GM21619 (cell line): ENCODE data around the gene CTTNBP2.

Experiments used
- ATAC-seq: cut with Tn5 transposase; IDR thresholded peaks from one replicate; pipeline ENCODE4 v1.9.1; 2021; ENCODE audit not compliant: unreplicated experiment

CTTNBP2 gene

GRCh38 chr7:117872561-117873309, 506 bp downstream of the CTTNBP2 start:
- ATAC-seq = no peak

DNA sequence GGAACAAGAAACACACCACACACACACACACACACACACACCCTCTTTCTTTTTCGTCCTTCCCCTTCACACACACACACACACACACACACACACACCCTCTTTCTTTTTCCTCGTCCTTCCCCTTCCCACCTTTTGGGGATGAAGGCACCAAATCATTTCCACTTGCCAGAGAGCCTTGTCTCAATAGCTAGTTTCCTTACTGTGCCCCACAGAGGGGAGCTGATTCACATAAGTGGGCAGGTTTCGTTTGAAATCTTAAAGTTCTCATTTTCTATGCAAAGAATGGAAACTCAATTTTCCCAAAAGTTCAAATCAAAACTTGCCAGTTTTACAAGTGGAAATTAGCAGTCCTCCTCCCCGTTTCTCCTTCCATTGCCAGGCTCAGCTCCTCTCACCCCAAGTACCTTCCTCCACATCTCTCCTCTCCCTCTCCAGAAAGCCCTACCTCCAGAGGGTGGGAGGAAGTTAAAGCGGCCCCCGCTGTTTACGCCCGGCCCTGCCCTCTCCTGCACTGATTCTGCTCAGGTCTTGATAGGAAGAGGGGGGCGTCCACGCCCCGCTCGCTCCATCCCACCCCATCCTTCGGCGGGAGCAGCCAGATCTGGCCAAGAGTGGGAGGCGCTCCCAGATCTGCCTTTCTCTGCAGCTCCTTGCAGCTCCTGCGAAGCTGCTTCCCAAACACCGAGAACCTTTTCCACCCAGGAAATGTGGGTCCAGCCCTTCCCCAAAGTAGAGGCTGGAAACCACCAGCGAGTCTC, 1.3 kb downstream of the CTTNBP2 start:
- no peak for ATAC-seq

DNA sequence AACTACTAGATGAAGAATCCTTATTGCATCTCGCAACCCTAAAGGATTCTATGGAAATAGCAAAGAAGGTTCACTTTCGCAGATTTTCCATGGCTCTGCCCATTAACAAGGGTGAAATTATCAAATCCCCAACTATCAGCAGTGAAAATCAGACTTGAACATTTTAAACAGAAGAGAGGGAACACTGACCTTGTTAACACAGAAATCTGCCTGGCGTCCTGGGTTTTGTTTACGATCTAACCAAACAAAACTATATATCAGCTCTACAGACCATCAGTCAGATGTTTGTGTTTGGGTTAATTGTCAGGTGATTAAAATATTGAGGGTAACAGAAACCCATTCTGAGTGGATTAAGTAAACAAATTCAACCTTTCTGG, 1.9 kb downstream of the CTTNBP2 start:
- no peak for ATAC-seq

GRCh38 chr7:117870448-117871130, 2.7 kb downstream of the CTTNBP2 start:
- no peak for ATAC-seq

- ATAC-seq = no peak
Observed at GRCh38 chr7:117869374-117869773, 3.9 kb downstream of the CTTNBP2 start.

- ATAC-seq = no peak
Observed at GRCh38 chr7:117863618-117864017, 9.6 kb downstream of the CTTNBP2 start.

DNA sequence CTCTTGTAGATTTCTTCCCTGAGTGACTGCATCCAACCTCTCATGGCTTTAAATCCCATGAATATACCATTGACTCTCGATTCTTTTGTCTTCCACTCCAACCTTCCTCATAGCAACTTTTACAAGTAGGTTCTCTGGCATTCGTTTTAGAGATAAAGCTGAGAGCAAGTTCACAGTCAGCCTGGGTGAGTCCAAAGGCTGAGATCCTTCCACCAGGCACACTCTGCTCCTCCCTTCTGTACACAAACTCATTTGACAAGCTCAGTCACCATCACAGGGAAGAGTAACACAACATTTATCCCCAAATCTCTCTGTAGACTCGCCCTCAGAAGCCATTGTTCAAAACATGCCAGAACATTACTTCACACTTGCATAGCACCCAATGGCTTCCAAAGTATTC, 10.9 kb downstream of the CTTNBP2 start:
- ATAC-seq = no peak

DNA sequence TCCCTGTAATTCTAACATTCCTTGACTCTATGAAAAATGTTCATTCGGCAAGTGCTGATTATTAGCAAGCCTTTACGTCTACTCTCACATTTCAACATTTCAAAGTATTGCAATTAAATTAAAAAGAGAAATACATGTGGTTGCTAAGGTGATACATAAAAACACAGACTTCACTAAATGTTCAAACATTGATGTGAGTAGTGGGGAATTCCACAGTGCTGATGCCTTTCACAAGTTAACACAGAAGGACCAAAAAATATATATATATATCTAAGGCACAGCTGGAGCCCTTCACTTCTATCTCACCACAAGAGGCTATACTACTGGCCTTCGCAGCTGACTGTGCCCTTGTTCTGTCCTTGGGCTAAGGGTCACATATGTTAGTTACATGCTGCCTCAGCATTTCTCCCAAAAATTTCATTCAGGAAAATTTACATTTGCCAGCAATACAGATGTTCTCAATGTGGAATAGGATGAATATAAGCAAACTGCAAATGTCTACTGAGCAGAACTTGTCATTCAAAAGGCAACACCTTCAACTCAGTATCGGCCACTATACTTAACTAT, 13.9 kb downstream of the CTTNBP2 start:
- ATAC-seq = no peak

DNA sequence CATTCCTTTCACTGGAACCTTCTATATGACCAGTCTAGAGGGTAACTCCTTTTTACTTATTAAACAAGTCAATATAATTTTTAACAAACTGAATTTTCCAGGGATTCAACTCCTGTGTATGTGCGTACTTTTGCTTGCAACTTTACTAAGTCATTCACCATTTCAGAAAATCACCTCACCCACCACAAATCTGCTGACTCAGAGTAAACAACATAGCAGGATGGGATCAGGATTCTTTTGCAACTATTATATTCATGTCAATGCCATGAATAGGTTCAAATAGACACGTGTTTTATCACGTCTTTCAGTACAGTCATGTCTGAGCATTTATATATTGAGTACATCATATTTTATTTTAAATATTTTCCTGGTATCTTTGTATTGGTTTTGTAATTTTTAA, 14.5 kb downstream of the CTTNBP2 start:
- no peak for ATAC-seq

DNA sequence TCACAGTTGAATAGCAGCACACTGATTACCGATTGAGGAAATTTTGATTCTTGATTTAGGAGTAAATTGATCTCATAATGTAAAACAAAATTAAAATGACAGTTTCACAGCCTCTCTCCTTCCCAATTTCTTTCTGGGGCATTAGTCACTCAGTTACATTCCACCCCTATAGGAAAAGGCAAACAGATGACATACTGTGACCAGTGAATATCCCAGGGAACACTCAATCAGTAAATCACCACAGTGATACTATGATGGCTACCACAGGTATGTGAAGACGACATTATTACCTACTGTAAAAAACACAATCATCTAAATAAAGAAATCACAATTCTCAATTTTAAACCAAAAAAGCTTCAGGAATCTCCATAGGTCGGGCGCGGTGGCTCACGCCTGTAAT, 15.5 kb downstream of the CTTNBP2 start:
- no peak for ATAC-seq

GRCh38 chr7:117856196-117856595, 17.0 kb downstream of the CTTNBP2 start:
- ATAC-seq = no peak

DNA sequence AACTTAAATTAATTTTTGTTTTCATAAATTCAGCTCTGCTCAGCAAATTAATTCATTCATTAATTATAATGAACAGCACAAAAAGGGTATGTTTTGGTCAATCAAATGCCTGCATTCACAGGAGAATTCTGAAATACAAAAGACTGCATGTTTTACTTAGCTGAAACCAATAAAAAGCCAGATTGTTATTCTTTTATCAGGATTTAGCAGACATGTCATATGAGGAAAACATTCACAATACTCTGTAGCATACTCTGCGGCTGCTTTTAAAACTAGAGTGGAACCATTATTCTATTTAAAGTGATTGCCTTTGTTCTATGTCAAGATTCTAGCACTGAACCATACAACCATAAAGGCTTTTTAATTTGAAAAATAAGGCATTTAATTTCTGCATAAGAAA, 19.1 kb downstream of the CTTNBP2 start:
- ATAC-seq = no peak

GRCh38 chr7:117848941-117849340, 24.3 kb downstream of the CTTNBP2 start:
- ATAC-seq = no peak

- ATAC-seq = no peak
Observed at GRCh38 chr7:117844678-117845077, 28.6 kb downstream of the CTTNBP2 start.

DNA sequence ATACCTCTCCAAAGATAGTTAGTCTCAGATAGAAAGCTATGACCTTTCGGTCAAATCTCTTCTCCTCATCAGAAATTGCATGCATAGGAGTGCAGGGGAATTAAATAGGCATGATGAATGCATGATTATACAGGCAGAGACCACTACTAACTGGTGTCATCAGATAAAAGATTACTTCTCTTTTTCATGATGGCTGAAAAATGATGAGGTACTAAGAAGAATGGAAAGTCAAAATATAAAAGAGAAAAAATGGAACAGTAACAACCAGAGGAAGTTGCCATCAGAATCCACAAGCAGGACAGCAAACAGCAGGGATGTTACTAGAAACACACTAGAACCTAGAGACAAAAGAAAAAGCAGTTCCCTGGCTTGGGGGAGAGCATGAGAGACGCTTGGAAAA, 31.6 kb downstream of the CTTNBP2 start:
- no peak for ATAC-seq

DNA sequence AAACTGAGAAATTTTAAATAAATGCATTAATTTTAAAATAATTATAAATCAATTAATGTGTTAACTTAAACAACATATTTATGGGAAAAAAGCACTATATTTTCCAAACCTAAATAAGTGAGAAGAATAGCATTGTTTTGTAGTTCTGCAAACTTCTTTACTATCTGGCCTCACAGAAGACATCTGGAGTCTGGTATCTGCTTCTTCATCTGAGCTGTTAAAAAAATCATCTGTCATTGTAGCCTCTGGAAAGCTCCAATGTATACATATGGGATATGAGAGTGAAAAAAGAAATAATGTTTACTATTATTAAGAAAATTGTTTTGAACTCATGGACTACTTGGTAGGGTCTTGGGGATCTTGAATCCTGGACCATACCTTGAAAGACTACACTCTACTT, 32.2 kb downstream of the CTTNBP2 start:
- ATAC-seq = no peak

GRCh38 chr7:117839507-117839906, 33.7 kb downstream of the CTTNBP2 start:
- peak; percentile 58 for ATAC-seq

DNA sequence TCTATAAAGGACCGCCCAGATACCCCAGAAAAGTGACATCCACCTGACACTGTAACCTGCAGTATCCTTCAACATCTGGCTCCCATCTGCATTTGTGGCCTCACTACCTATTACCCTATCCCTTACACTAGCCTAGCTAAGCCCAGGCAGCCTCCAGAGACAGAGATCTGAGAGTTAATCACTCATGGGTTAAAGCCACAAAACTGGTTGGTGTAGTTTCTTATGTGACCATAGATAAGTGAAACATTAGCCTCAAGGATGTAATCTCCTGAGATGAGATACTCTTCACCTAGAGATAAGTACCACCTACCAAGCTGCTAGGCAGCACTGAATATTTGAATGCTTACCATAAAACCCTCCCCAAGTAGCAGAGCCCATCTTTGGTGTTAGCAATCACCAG, 35.4 kb downstream of the CTTNBP2 start:
- peak; percentile 94 for ATAC-seq

- no peak for ATAC-seq
Observed at GRCh38 chr7:117835016-117835664, 38.1 kb downstream of the CTTNBP2 start.

DNA sequence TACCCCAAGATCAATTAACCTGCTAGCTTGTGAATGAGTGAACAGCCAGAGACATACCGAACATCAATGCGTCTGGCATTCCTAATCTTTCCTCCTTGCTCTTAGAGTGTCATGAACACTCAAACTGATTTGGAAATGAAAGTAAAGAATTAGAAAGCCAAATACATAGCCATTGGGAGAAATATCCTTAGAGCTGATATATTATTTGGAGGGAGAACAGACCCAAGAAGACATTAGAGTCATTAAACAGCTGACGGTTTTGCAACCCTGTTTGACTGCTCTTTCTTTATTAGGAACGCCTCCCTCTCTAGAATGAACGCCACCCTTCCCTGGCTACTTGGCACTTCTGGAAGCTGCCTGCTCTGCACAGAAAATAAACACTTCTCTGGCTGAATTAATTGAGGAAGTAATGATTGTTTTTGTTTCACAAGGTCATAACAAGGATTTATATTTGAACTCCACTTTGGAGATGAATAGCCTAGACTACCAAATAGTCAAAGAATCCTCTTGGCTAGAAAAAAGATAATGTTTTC, 42.8 kb downstream of the CTTNBP2 start:
- ATAC-seq = no peak
